SK-N-SH treated with all-trans-retinoic acid at 6 μM for 48 hours (cell line): ENCODE results near the gene NPIPB8.
"Not testable (repeated sequence)": the region's sequence is repeated elsewhere in the genome, so short reads cannot be mapped to it uniquely, and the experiment has no call there.

Source experiments
- ATAC-seq: fragments of 200-7000 bp; cut with Tn5 transposase; 3 replicates; pipeline ENCODE4 v1.9.1; 2020; ENCODE audit warnings: mild to moderate bottlenecking, moderate library complexity
- ARNTL ChIP-seq: fragments of 450-650 bp; formaldehyde crosslinking; IDR thresholded peaks from 2 replicates; pipeline ENCODE4 v1.5.0; 2020; ENCODE audit warnings: low read depth, mild to moderate bottlenecking, moderate library complexity, borderline replicate concordance
- BACH2 ChIP-seq: fragments of 250-450 bp; sonication (Bioruptor Pico); IDR thresholded peaks from 2 replicates; pipeline ENCODE4 v1.9.0; 2021; ENCODE audit warnings: mild to moderate bottlenecking, borderline replicate concordance
- CSDC2 ChIP-seq: fragments of 250-450 bp; sonication (Bioruptor Pico); IDR thresholded peaks from 2 replicates; pipeline ENCODE4 v1.5.0; 2020; ENCODE audit warnings: mild to moderate bottlenecking, moderate library complexity
- CSRNP3 ChIP-seq: fragments of 250-450 bp; sonication (Bioruptor Pico); IDR thresholded peaks from 2 replicates; pipeline ENCODE4 v1.5.1; 2021; ENCODE audit warnings: mild to moderate bottlenecking, moderate library complexity
- ESRRG ChIP-seq: fragments of 250-450 bp; sonication (Bioruptor Pico); IDR thresholded peaks from 2 replicates; pipeline ENCODE4 v1.6.1; 2021; ENCODE audit warnings: mild to moderate bottlenecking
- GLIS3 ChIP-seq: fragments of 250-450 bp; sonication (Bioruptor Pico); IDR thresholded peaks from 2 replicates; pipeline ENCODE4 v1.5.0; 2020; ENCODE audit warnings: mild to moderate bottlenecking, moderate library complexity
- ISL1 ChIP-seq: fragments of 250-450 bp; sonication (Bioruptor Pico); IDR thresholded peaks from 2 replicates; pipeline ENCODE4 v2.1.2; 2022; ENCODE audit warnings: mild to moderate bottlenecking, moderate library complexity
- OSR1 ChIP-seq: fragments of 250-450 bp; sonication (Bioruptor Pico); IDR thresholded peaks from 2 replicates; pipeline ENCODE4 v1.8.0; 2022; ENCODE audit warnings: moderate library complexity, mild to moderate bottlenecking, inconsistent platforms
- TCF4 ChIP-seq: fragments of 250-450 bp; sonication (Bioruptor Pico); IDR thresholded peaks from 2 replicates; pipeline ENCODE4 v1.8.0; 2021; ENCODE audit warnings: mild to moderate bottlenecking, moderate library complexity, borderline replicate concordance
- TOX ChIP-seq: fragments of 250-450 bp; sonication (Bioruptor Pico); IDR thresholded peaks from 2 replicates; pipeline ENCODE4 v1.8.0; 2021; ENCODE audit warnings: mild to moderate bottlenecking, moderate library complexity, borderline replicate concordance
- TSHZ2 ChIP-seq: fragments of 250-450 bp; sonication (Bioruptor Pico); IDR thresholded peaks from 2 replicates; pipeline ENCODE4 v1.5.0; 2020; ENCODE audit warnings: mild to moderate bottlenecking, moderate library complexity
- ZFP3 ChIP-seq: fragments of 250-450 bp; sonication (Bioruptor Pico); IDR thresholded peaks from 2 replicates; pipeline ENCODE4 v1.5.0; 2020; ENCODE audit warnings: mild to moderate bottlenecking, moderate library complexity
- ZFP30 ChIP-seq: fragments of 450-650 bp; formaldehyde crosslinking; IDR thresholded peaks from 2 replicates; pipeline ENCODE4 v1.5.0; 2022; ENCODE audit warnings: mild to moderate bottlenecking, moderate library complexity
- ZNF70 ChIP-seq: fragments of 450-650 bp; formaldehyde crosslinking; IDR thresholded peaks from 2 replicates; pipeline ENCODE4 v1.5.0; 2020; ENCODE audit warnings: mild to moderate bottlenecking, moderate library complexity

The NPIPB8 gene

DNA sequence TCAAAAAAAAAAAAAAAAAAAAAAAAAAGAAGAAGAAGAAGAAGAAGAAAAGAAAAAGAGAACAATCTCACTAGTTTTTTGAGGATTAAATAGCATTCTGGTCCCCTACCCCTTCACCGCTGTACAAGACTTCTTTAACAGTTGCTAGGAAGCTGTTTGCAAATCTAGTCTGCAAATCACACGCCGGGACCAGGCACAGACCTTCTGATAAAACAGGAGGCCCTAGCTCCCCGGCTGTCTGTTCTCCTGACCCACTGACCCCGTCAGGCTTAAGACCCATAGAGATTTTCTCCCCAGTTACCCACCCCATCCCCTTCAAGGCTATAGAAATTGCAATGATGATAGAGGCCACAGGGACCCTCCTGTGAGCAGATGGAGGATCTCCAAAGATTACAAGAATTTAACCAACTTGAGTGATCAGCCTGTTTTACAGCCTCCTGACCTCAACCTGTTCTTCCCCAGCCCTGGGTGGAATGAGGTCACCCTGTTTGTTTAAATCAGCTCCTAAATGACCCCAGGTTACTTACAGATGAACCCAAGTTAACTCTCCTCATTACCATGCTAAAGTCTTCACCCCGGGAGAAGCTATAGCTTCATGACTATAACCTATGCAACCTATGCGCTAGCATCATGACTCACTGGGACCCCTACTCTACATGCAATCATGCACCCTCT, 16.2 kb upstream of the NPIPB8 start:
- TF ChIP-seq CSDC2 (no peak), ZNF70 (no peak), GLIS3 (CRISPR knock-in tag) (no peak), ARNTL (CRISPR knock-in tag) (no peak), TOX (no peak)
- ATAC-seq, result no peak

- ATAC-seq, result not testable (repeated sequence)
Observed at GRCh38 chr16:28622532-28623171, 15.2 kb upstream of the NPIPB8 start.

- TF ChIP-seq ARNTL (CRISPR knock-in tag) (no peak), ZFP30 (CRISPR knock-in tag) (no peak), ESRRG (no peak), TOX (no peak), ZFP3 (CRISPR knock-in tag) (no peak), ZNF70 (no peak), ISL1 (no peak), OSR1 (CRISPR knock-in tag) (no peak), BACH2 (CRISPR knock-in tag) (no peak), TCF4 (CRISPR knock-in tag) (no peak), CSRNP3 (CRISPR knock-in tag) (no peak), TSHZ2 (CRISPR knock-in tag) (no peak)
- no peak for ATAC-seq
Observed at GRCh38 chr16:28623172-28623711, 14.6 kb upstream of the NPIPB8 start.

- not testable (repeated sequence) for ATAC-seq
Observed at GRCh38 chr16:28630905-28631304, 7.0 kb upstream of the NPIPB8 start.

GRCh38 chr16:28636093-28636823, 1.6 kb upstream of the NPIPB8 start:
- ATAC-seq, result not testable (repeated sequence)

DNA sequence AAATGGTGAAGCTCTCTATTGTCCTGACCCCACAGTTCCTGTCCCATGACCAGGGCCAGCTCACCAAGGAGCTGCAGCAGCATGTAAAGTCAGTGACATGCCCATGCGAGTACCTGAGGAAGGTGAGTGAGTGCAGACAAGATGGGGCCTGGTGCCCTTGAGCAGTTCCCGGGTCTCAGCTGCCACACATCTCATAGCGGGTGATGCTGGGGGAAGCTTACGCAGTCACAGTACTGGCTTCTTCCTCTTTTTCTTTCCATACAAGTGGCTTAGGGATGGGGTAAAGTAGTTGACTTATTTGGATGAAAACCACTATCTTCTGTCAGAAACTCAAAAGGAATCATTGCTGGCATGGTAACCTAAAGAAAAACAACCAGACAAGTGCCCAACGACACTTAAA, 494 bp downstream of the NPIPB8 start:
- not testable (repeated sequence) for ATAC-seq

GRCh38 chr16:28639959-28640358, 2.1 kb downstream of the NPIPB8 start:
- not testable (repeated sequence) for ATAC-seq

GRCh38 chr16:28666264-28666663, 28.4 kb downstream of the NPIPB8 start:
- ATAC-seq, result not testable (repeated sequence)

DNA sequence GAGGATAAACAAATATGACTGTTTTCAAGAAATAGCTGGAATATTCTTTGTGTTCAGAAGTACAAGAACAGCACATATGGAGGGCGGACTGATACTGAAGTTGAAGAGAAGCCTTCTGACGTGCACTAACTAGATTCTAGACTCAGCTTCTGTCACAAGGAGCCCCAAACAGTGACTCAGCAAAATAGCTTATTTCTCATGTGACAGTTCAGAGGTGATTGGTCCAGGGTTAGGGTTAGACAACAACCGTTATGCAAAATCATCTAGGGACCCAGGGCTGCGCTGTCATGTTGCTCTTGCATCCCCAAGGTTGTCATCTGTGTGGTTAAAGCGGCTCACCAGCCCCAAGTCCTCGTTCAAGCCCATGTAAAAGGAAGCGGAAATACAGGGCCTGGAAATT, 29.6 kb downstream of the NPIPB8 start:
- not testable (repeated sequence) for ATAC-seq

GRCh38 chr16:28668199-28668598, 30.3 kb downstream of the NPIPB8 start:
- not testable (repeated sequence) for ATAC-seq

DNA sequence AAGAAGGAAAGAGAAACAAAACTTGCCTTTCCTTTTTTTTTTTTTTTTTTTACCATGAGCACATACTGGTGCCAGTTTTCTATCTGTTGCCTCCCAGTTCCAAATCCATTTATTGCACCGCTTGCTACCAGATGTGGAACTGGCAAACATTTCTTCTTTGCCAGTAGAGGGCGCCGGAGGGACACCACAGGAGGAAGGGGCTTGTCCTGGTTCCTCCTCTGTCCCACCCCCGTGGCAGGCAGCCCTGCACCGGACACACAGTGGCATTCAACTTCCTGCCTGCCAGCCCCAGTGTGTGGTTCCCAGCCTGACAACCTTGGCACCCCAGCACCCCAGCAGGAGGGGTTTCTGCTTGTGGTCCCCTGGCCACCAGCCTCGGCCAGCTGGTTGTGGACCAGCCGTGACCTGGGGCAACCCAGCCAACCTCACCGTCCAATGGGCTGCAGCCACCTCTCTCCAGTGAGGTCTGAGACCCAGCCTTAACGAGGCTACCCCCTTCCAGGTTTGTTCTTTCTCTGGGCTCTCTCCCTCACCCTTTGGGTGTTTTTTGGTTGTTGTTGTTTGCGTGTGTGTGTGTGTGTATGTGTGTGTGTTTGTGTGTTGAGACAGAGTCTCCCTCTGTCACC, 50.6 kb downstream of the NPIPB8 start:
- ATAC-seq, result peak; percentile 99

DNA sequence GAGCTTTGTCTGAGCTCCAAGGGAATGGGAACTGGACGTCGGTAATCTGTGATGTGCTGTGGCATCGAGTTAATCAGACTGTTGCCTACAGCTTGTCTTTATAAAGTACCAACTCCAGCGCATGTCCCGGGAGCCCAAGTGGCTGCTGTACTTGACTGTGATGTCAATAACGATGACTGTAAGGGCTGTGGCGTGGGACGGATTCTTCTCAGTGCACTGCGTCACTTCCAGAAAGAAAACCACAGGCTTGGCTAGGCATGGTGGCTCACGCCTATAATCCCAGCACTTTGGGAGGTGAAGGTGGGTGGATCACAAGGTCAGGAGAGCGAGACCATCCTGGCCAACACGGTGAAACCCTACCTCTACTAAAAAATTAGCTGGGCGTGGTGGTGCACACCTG, 51.6 kb downstream of the NPIPB8 start:
- ATAC-seq, result not testable (repeated sequence)

DNA sequence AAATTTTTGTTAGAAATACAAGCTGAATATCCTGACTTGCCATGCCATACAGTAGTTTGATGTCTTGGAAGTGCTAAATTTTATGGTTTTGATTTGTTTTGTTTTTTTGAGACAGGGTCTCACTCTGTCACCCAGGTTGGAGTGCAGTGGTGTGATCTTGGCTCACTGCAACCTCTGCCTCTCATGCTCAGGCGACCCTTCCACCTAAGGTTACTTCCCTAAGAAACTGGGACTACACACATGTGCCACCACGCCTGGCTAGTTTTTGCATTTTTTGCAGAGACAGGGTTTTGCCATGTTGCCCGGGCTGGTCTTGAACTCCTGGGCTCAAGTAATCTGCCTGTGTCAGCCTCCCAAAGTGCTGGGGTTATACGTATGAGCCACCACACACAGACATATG, 53.9 kb downstream of the NPIPB8 start:
- ATAC-seq, result not testable (repeated sequence)
